GM12892 (cell line): ENCODE data around the gene OBSCN. TPM values are rescaled to one million over a fixed set of nuclear protein-coding genes. Genes with fewer than 3 reads are reported as not detected.

Experiments used
- DNase-seq: peaks from one replicate; pipeline ENCODE4 v3.0.0; 2011; ENCODE audit not compliant: insufficient read length
- FAIRE-seq: peaks from 2 replicates; lab custom pipeline; 2011; peaks lifted over from hg19 to GRCh38; lab: Jason Lieb, UNC
- POLR2A ChIP-seq: IDR thresholded peaks from 2 replicates; pipeline ENCODE4 v1.6.1; 2011; ENCODE audit warnings: low read depth, low read length, control low read depth
- POLR2AphosphoS5 ChIP-seq: IDR thresholded peaks from 2 replicates; pipeline ENCODE4 v1.6.1; 2011; ENCODE audit warnings: low read depth, low read length, control low read depth
- TAF1 ChIP-seq: IDR thresholded peaks from 2 replicates; pipeline ENCODE4 v1.6.1; 2011; ENCODE audit warnings: low read depth, mild to moderate bottlenecking, control low read depth, low read length, borderline replicate concordance
- polyA plus RNA-seq: library from polyadenylated mRNA; unstranded; fragments of >200 nt; gene quantifications from one replicate; pipeline ENCODE4 v1.2.1, GENCODE V29; 2012; ENCODE audit warnings: missing spikeins, inconsistent platforms; ENCODE audit not compliant: missing spikeins

Gene OBSCN, protein sequence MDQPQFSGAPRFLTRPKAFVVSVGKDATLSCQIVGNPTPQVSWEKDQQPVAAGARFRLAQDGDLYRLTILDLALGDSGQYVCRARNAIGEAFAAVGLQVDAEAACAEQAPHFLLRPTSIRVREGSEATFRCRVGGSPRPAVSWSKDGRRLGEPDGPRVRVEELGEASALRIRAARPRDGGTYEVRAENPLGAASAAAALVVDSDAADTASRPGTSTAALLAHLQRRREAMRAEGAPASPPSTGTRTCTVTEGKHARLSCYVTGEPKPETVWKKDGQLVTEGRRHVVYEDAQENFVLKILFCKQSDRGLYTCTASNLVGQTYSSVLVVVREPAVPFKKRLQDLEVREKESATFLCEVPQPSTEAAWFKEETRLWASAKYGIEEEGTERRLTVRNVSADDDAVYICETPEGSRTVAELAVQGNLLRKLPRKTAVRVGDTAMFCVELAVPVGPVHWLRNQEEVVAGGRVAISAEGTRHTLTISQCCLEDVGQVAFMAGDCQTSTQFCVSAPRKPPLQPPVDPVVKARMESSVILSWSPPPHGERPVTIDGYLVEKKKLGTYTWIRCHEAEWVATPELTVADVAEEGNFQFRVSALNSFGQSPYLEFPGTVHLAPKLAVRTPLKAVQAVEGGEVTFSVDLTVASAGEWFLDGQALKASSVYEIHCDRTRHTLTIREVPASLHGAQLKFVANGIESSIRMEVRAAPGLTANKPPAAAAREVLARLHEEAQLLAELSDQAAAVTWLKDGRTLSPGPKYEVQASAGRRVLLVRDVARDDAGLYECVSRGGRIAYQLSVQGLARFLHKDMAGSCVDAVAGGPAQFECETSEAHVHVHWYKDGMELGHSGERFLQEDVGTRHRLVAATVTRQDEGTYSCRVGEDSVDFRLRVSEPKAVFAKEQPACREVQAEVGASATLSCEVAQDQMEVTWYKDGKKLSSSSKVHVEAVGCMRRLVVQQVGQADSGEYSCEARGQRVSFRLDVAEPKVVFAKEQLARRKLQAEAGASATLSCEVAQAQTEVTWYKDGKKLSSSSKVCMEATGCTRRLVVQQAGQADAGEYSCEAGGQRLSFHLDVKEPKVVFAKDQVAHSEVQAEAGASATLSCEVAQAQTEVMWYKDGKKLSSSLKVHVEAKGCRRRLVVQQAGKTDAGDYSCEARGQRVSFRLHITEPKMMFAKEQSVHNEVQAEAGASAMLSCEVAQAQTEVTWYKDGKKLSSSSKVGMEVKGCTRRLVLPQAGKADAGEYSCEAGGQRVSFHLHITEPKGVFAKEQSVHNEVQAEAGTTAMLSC (N-terminal part only)
- not detected for polyA plus RNA-seq

DNA sequence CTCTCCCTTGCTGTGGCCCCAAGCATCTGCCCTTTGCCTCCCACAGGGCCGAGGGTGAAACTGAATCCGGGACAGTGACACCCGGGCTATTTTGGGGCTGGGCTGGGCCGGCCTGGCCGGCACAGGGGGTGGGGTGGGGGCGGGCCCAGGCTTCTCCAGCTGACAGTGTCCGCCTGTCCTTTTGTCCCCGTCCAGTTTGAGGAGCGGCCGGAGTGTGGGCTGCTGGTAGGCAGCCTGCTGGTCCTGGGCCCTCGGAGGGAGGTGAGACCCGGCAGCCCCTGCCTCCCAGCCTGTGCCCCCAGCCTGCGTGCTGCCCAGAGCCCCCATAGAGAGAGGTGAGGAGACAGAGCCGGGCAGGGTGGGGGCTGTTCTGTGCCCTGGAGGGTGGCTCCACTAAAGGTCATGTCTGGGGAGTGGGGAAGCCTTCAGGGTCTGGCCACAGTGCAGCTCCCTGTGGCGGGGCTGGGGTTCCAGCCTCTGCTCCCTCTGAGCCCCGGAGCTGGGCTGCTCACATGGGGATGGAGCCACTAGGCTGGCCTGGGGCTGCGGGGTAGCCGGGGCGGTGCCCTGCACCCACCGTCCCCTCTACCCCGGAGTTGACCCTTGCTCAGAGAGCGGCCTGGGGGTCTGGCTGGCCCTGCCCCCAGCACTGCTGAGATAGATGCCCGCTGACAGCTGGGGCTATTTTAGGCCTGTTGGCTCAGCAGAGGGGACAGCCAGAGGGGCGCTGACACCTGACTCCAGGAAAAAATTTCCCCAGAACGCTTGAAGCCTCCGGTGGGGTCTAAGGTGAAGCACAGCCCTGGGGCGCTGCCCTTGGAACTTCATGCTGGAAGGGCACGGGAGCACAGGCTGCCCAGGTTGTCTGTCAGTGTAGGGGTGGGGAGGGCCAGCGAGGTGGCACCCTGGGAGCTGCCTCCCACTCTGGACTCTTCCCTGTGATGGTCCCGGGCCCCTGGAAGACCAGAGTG lies at the start of gene OBSCN:
TSS of gene OBSCN (plus strand) at position 194 of the 971 bp plus-strand sequence. CDS start 3,740 bp downstream, outside the sequence.
- no peak for FAIRE-seq

GRCh38 chr1:228158151-228159007 lies 49.5 kb upstream of the OBSCN start:
- DNase-seq (no peak), FAIRE-seq (no peak)
- no peak for TF ChIP-seq POLR2AphosphoS5
- TF ChIP-seq TAF1: no peak
- TF ChIP-seq POLR2A: no peak

More for the DNA sequence above, at the start of gene OBSCN:
- no peak for DNase-seq
- TF ChIP-seq TAF1: no peak
- TF ChIP-seq POLR2A: no peak
- no peak for TF ChIP-seq POLR2AphosphoS5

DNA sequence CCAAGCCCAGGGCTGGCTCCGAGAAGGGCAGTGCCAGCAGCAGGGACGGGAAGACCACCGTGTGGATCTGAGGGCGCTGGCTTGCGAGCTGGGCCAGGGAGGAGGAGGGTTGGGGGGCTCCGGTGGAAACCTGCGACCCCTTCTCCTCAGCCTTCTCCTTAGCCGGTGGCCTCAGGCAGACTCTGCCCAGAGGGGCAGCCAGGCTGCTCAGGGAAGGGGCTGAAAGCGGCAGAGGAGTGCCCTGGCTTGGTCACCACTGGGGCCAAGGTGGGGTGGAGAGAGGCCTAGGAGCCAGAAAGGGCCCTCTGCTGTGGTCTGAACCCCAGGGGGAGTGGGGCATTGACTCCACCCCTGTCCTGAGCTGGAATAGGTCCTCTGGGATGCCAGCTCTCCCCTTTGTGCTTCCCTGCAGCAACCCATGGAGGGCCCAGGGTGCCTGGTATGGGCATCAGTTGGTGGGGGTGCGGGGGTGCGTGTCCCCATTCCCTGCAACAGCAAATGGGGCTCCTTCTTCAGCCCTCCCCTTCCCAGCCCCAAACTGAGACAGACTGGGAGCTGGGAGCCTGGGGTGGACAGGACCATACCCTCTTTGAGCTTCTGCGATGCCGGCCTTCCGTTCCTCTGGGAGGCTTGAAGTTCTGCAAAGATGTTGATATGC lies 48.7 kb upstream of the OBSCN start:
- no peak for TF ChIP-seq POLR2AphosphoS5
- no peak for TF ChIP-seq POLR2A
- TF ChIP-seq TAF1: no peak
- DNase-seq (no peak), FAIRE-seq (no peak)

DNA sequence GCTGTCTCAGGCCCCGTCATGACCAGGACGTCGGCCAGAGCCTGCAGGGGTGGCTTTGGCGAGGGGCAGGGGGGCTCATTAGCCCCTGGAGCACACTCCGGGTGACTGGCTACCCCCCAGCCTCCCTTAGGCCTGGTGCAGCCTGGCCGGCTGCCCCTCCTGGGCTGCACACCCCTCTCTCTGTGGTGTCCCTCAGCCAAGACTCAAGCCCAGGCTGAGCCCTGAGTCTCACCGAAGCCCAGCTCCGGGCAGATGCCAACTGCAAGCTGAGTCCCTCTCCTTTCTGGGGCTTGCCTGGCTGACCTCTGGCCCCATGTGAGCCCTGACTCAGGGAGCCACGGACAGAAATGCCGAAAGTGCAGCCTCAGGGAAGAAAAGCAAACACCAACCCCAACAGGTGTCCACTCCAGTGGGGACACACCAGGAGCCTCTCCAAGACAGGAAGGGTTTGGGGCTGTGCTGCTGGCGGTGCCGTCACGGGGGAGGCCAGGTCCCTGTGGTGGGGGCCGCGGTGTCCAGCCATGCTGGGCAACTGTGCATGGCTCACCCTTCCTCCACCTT lies 47.6 kb upstream of the OBSCN start:
- no peak for TF ChIP-seq TAF1
- TF ChIP-seq POLR2AphosphoS5: no peak
- TF ChIP-seq POLR2A: no peak
- DNase-seq: no peak
- FAIRE-seq: no peak

DNA sequence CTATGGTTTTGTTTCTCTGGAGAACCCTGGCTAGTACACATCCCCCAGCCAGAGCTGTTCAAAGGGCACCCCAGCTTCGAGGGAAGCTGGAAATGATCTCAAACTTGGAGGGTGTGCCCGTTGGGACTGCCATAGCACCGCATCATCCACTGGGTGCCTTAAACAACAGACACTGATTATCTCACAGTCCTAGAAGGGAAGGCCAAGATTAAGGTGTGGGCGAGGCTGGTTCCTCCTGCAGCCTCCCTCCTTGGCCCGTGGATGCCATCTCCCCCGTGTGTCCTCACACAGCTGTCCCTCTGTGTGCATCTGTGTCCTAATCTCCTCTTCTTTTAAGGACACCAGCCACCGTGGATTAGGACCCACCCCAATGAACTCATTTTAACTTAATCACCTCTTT lies 46.5 kb upstream of the OBSCN start:
- FAIRE-seq: no peak
- DNase-seq: no peak
- TF ChIP-seq POLR2AphosphoS5 (no peak), TAF1 (no peak), POLR2A (no peak)

- DNase-seq: no peak
- FAIRE-seq: no peak
- TF ChIP-seq TAF1 (no peak), POLR2A (no peak), POLR2AphosphoS5 (no peak)
Observed at GRCh38 chr1:228161866-228162265, 46.0 kb upstream of the OBSCN start.

- DNase-seq (no peak), FAIRE-seq (no peak)
- no peak for TF ChIP-seq POLR2A
- no peak for TF ChIP-seq TAF1
- TF ChIP-seq POLR2AphosphoS5: no peak
Observed at GRCh38 chr1:228162286-228163006, 45.4 kb upstream of the OBSCN start.
